ENCODE data around the gene CD163L1. TPM values are rescaled to one million over a fixed set of nuclear protein-coding genes. Genes with fewer than 3 reads are reported as not detected.

Gene CD163L1
- total and polyA plus RNA-seq, 9 of the 15 experiments (the other 6 are each of a cell fraction or from before 2014, with no cell fraction given) = 0.54 to 9.2 (median 2.0) TPM

GRCh38 chr12:7387289-7387688, 56.7 kb downstream of the CD163L1 start (continued):
- peak; percentile 35; the same call in 1 of the 2 replicates for TF ChIP-seq REST (IDR thresholded peaks at IDR 0.05; ENCODE audit: borderline replicate concordance)
- TF ChIP-seq REST (CRISPR knock-in tag; IDR thresholded peaks at IDR 0.05; ENCODE audit: low read depth) = no peak
- TF ChIP-seq BRF1 (IDR thresholded peaks at IDR 0.05; ENCODE audit: borderline replicate concordance, extremely low read depth, insufficient read length) = no peak
- no peak for TF ChIP-seq ZNF512 (tag; IDR thresholded peaks at IDR 0.05)
- no peak for TF ChIP-seq CXXC5 (CRISPR knock-in tag; IDR thresholded peaks at IDR 0.05)
- TF ChIP-seq DIDO1 (tag; IDR thresholded peaks at IDR 0.05; ENCODE audit: low read depth) = no peak
- TF ChIP-seq TRIM24 (IDR thresholded peaks at IDR 0.05) = no peak
- TF ChIP-seq ZFP36 (IDR thresholded peaks at IDR 0.05; ENCODE audit: low read depth, low read length, partially characterized antibody) = no peak
- TF ChIP-seq RFX5 (IDR thresholded peaks at IDR 0.05; ENCODE audit: low read depth, low read length) = no peak
- no peak for TF ChIP-seq ZNF124 (CRISPR knock-in tag; IDR thresholded peaks at IDR 0.05)
- no peak for TF ChIP-seq RBM34 (IDR thresholded peaks at IDR 0.05; ENCODE audit: borderline replicate concordance, insufficient read depth, low read length)
- peak in 2 of 3 experiments; percentile 15 to 28; a peak in 1 of 6 replicates for TF ChIP-seq CTCF (IDR thresholded peaks at IDR 0.05 in 2 of 3, conservative IDR thresholded peaks at IDR 0.05 in 1 of 3; ENCODE audit: insufficient read depth in 2 of 3, low read depth in 1 of 3, low read length in 3 of 3)
- no peak for TF ChIP-seq MCM3 (IDR thresholded peaks at IDR 0.05)
- TF ChIP-seq ZNF707 (CRISPR knock-in tag; conservative IDR thresholded peaks at IDR 0.05) = no peak
- TF ChIP-seq ZNF398 (CRISPR knock-in tag; IDR thresholded peaks at IDR 0.05) = no peak

Measured in K562 (cell line).